Loucy (cell line): ENCODE data around the gene MYNN.
A peak's percentile ranks its signal among the peaks of the same experiment; 100 is the strongest.

Experiments used
- H2AFZ ChIP-seq: fragments of 200-600 bp; sonication (generic); 2 replicates; pipeline ENCODE4 v1.6.0; 2016; ENCODE audit warnings: antibody characterized with exemption, mild to moderate bottlenecking, low read length, moderate library complexity
- H3F3A ChIP-seq: fragments of 200-600 bp; 2 replicates; pipeline ENCODE4 v1.6.0; 2016; ENCODE audit warnings: antibody characterized with exemption, low read depth, mild to moderate bottlenecking
- H3K27me3 ChIP-seq: fragments of 200-600 bp; sonication (generic); 2 replicates; pipeline ENCODE4 v1.6.1; 2014; ENCODE audit warnings: low read length, mild to moderate bottlenecking; ENCODE audit not compliant: insufficient read depth, poor library complexity, severe bottlenecking
- H3K36me3 ChIP-seq: fragments of 200-600 bp; sonication (generic); 2 replicates; pipeline ENCODE4 v1.6.1; 2016; ENCODE audit warnings: low read length; ENCODE audit not compliant: insufficient read depth
- H3K4me1 ChIP-seq: fragments of 200-600 bp; sonication (generic); 2 replicates; pipeline ENCODE4 v1.5.1; 2014; ENCODE audit warnings: low read length, mild to moderate bottlenecking; ENCODE audit not compliant: insufficient read depth, poor library complexity, severe bottlenecking
- H3K4me2 ChIP-seq: fragments of 200-600 bp; sonication (generic); 2 replicates; pipeline ENCODE4 v1.6.0; 2014; ENCODE audit warnings: antibody characterized with exemption, low read length, low read depth, mild to moderate bottlenecking; ENCODE audit not compliant: poor library complexity, severe bottlenecking
- H3K4me3 ChIP-seq: fragments of 200-600 bp; sonication (generic); 2 replicates; pipeline ENCODE4 v1.5.1; 2014; ENCODE audit warnings: low read length, mild to moderate bottlenecking, mixed read lengths; ENCODE audit not compliant: poor library complexity, severe bottlenecking
- H3K79me2 ChIP-seq: fragments of 200-600 bp; sonication (generic); 2 replicates; pipeline ENCODE4 v1.6.1; 2014; ENCODE audit warnings: low read length; ENCODE audit not compliant: insufficient read depth
- H3K9ac ChIP-seq: fragments of 200-600 bp; sonication (generic); 2 replicates; pipeline ENCODE4 v1.6.0; 2014; ENCODE audit warnings: mild to moderate bottlenecking, low read depth, low read length, moderate library complexity; ENCODE audit not compliant: poor library complexity, severe bottlenecking
- H3K9me2 ChIP-seq: fragments of 200-600 bp; sonication (generic); replicated peaks from 2 replicates; pipeline ENCODE4 v1.6.1; 2016; ENCODE audit warnings: low read depth, low read length, mixed read lengths
- H3K9me3 ChIP-seq: fragments of 200-600 bp; sonication (generic); 2 replicates; pipeline ENCODE4 v1.6.1; 2014; ENCODE audit warnings: mild to moderate bottlenecking, antibody characterized with exemption, low read length, low read depth; ENCODE audit not compliant: insufficient read depth
- H4K20me1 ChIP-seq: fragments of 200-600 bp; sonication (generic); 2 replicates; pipeline ENCODE4 v1.6.0; 2014; ENCODE audit warnings: antibody characterized with exemption, low read length, mild to moderate bottlenecking; ENCODE audit not compliant: insufficient read depth, poor library complexity, severe bottlenecking
- CTCF ChIP-seq: fragments of 200-600 bp; sonication (generic); conservative IDR thresholded peaks from 2 replicates; pipeline ENCODE4 v1.5.1; 2014; ENCODE audit warnings: mild to moderate bottlenecking, antibody characterized with exemption, low read length
- EZH2phosphoT487 ChIP-seq: fragments of 200-600 bp; IDR thresholded peaks from 2 replicates; pipeline ENCODE4 v1.6.1; 2018; ENCODE audit warnings: antibody characterized with exemption, mild to moderate bottlenecking, moderate library complexity, borderline replicate concordance

Gene MYNN

GRCh38 chr3:169781209-169781855 lies 8.1 kb downstream of the MYNN start:
- peaks cover 26% of the 10 kb centered on the region for H3K4me1 ChIP-seq
- no peaks in the 10 kb centered on the region for H3K9me3 ChIP-seq
- H3K9me2 ChIP-seq = no peaks in the 10 kb centered on the region
- no peaks in the 10 kb centered on the region for H3K27me3 ChIP-seq
- peak overlapping the region; percentile 3 for H3K4me3 ChIP-seq
- H3K79me2 ChIP-seq = peaks cover 24% of the 10 kb centered on the region
- no peak overlapping the region for H2AFZ ChIP-seq
- H3F3A ChIP-seq = no peaks in the 10 kb centered on the region
- no peak overlapping the region for H3K9ac ChIP-seq
- peak overlapping the region; percentile 38 for H3K4me2 ChIP-seq
- peaks cover 39% of the 10 kb centered on the region for H3K36me3 ChIP-seq
- no peak for TF ChIP-seq EZH2phosphoT487
- TF ChIP-seq CTCF = no peak
- peaks cover 48% of the 10 kb centered on the region for H4K20me1 ChIP-seq

- no peaks in the 10 kb centered on the region for H3K79me2 ChIP-seq
- H3K27me3 ChIP-seq = no peaks in the 10 kb centered on the region
- no peak overlapping the region for H3K9ac ChIP-seq
- no peak overlapping the region for H3K4me2 ChIP-seq
- H4K20me1 ChIP-seq = peaks cover 10% of the 10 kb centered on the region
- H2AFZ ChIP-seq = no peak overlapping the region
- no peaks in the 10 kb centered on the region for H3K9me2 ChIP-seq
- H3K36me3 ChIP-seq = peaks cover 37% of the 10 kb centered on the region
- no peaks in the 10 kb centered on the region for H3K4me1 ChIP-seq
- H3F3A ChIP-seq = no peaks in the 10 kb centered on the region
- H3K4me3 ChIP-seq = no peak overlapping the region
- no peak for TF ChIP-seq EZH2phosphoT487
- no peak for TF ChIP-seq CTCF
- H3K9me3 ChIP-seq = no peaks in the 10 kb centered on the region
Observed at GRCh38 chr3:169787120-169787519, 13.9 kb downstream of the MYNN start.

- no peak overlapping the region for H2AFZ ChIP-seq
- H3K4me2 ChIP-seq = no peak overlapping the region
- H3K9ac ChIP-seq = no peak overlapping the region
- no peak overlapping the region for H3K4me3 ChIP-seq
- H4K20me1 ChIP-seq = peaks cover 3% of the 10 kb centered on the region
- no peaks in the 10 kb centered on the region for H3K4me1 ChIP-seq
- H3K27me3 ChIP-seq = no peaks in the 10 kb centered on the region
- no peak for TF ChIP-seq EZH2phosphoT487
- no peak for TF ChIP-seq CTCF
- no peaks in the 10 kb centered on the region for H3K79me2 ChIP-seq
- no peaks in the 10 kb centered on the region for H3F3A ChIP-seq
- H3K36me3 ChIP-seq = peaks cover 31% of the 10 kb centered on the region
- no peaks in the 10 kb centered on the region for H3K9me3 ChIP-seq
- no peaks in the 10 kb centered on the region for H3K9me2 ChIP-seq
Observed at GRCh38 chr3:169787791-169788190, 14.6 kb downstream of the MYNN start.
